Ovary (tissue), 9 donors: ENCODE measurements around the gene GJB4. TPM values are rescaled to one million over a fixed set of nuclear protein-coding genes. Genes with fewer than 3 reads are reported as not detected.
A peak's percentile ranks its signal among the peaks of the same experiment; 100 is the strongest.

Experiments used
- DNase-seq, 5 donors: peaks; one replicate each; pipeline ENCODE4 v3.0.0-alpha.2; 2019 to 2020
- H3K27ac ChIP-seq, 2 donors: fragments of 200-600 bp; one replicate each; pipeline versions ENCODE4 v1.5.1 to v1.8.0; 2019 to 2022
- H3K27me3 ChIP-seq: fragments of 200-600 bp; one replicate; pipeline ENCODE4 v1.8.0; 2022
- H3K36me3 ChIP-seq: fragments of 200-600 bp; sonication (generic); one replicate; pipeline ENCODE4 v1.5.1; 2019
- H3K4me1 ChIP-seq: one replicate; pipeline ENCODE4 v1.8.1; 2013; ENCODE audit warnings: mild to moderate bottlenecking, moderate library complexity; ENCODE audit not compliant: insufficient read depth
- H3K4me3 ChIP-seq: fragments of 200-600 bp; sonication (generic); one replicate; pipeline ENCODE4 v1.5.1; 2017
- H3K9me3 ChIP-seq, 2 donors: fragments of 200-600 bp in 1 of 2; sonication (generic) in 1 of 2; one replicate each; pipeline versions ENCODE4 v1.5.1 to v1.8.1; 2013 to 2019; ENCODE audit warnings: mild to moderate bottlenecking in 1 of 2, moderate library complexity in 1 of 2
- EP300 ChIP-seq: sonication (generic); formaldehyde crosslinking; IDR thresholded peaks from one replicate; pipeline ENCODE4 v1.6.1; 2017; ENCODE audit warnings: antibody characterized with exemption
- POLR2A ChIP-seq: fragments of 450-650 bp; IDR thresholded peaks from one replicate; pipeline ENCODE4 v1.6.1; 2017; ENCODE audit warnings: antibody characterized with exemption, mild to moderate bottlenecking, moderate library complexity
- WGBS, 3 donors: extraction: QIAGEN DNeasy Blood & Tissue Kit in 1 of 3; methylation state at CpG; one replicate each; pipeline versions ENCODE4 v1.1.5 to v1.1.7; 2013 to 2017; 5-methylcytosine and 5-hydroxymethylcytosine counted together
- intact Hi-C, 4 donors: fragments of 100-400 bp; cut with DNase I; formaldehyde crosslinking; loops; one replicate each; pipeline versions ENCODE4 v1.11.0 to v1.15.1; 2022 to 2023
- polyA plus RNA-seq, 2 donors: library from polyadenylated mRNA; stranded (reverse); fragments of 200-250 nt in 1 of 2; fragments of 350-450 nt in 1 of 2; fragmentation: Illumina TruSeq in 1 of 2; extraction: RNeasy Lipid Tissue Mini Kit (QIAGEN cat#74804) in 1 of 2; gene quantifications; one replicate each; pipeline ENCODE4 v1.2.3, GENCODE V29; 2013 to 2014
- total RNA-seq, 7 donors: library from RNA; depleted of rRNA in 2 of 7; stranded (reverse); fragments of >200 nt in 2 of 7; fragmentation: NEBNext Ultra II Directional in 3 of 7; extraction: Animal tissue kit (Norgen Biotek cat#: 25700) in 3 of 7; gene quantifications; one replicate each; pipeline versions ENCODE4 v1.1.0 to v1.2.4, GENCODE V29; 2016 to 2023
- TF ChIP-seq, protein P1 (sequence below), 3 donors: fragments of 450-650 bp in 2 of 3; fragments of 200-600 bp in 1 of 3; IDR thresholded peaks; one replicate each; pipeline versions ENCODE4 v1.5.1 to v1.8.0; 2016 to 2022; ENCODE audit warnings: antibody characterized with exemption in 3 of 3, mild to moderate bottlenecking in 1 of 3
- donor health status: DM: no; HTN: no; CAD: no; lungs with moderate emphysema.
- donor health status: DM: no; HTN: no; CAD: no.
- donor health status: Bipolar disorder and iron deficiency.
- donor health status: DM: yes; HTN: yes; CAD: no.
- donor health status: DM: no; HTN: no; CAD: no.
- donor health status: DM: yes; HTN: yes; CAD: no.

Gene GJB4
- total and polyA plus RNA-seq, 9 donors, result not detected

DNA sequence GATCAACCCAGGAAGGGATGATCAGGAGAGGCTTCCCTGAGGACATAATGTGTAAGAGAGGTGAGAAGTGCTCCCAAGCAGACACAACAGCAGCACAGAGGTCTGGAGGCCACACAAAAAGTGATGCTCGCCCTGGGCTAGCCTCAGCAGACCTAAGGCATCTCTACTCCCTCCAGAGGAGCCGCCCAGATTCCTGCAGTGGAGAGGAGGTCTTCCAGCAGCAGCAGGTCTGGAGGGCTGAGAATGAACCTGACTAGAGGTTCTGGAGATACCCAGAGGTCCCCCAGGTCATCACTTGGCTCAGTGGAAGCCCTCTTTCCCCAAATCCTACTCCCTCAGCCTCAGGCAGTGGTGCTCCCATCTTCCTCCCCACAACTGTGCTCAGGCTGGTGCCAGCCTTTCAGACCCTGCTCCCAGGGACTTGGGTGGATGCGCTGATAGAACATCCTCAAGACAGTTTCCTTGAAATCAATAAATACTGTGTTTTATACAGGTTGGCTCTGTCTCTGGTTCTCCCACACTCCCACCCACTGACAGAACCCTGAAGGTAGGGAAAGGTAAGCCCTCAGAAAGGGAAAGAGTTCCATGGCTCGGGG is 26.4 kb downstream of the GJB4 start:
- TF ChIP-seq, protein P1, sequence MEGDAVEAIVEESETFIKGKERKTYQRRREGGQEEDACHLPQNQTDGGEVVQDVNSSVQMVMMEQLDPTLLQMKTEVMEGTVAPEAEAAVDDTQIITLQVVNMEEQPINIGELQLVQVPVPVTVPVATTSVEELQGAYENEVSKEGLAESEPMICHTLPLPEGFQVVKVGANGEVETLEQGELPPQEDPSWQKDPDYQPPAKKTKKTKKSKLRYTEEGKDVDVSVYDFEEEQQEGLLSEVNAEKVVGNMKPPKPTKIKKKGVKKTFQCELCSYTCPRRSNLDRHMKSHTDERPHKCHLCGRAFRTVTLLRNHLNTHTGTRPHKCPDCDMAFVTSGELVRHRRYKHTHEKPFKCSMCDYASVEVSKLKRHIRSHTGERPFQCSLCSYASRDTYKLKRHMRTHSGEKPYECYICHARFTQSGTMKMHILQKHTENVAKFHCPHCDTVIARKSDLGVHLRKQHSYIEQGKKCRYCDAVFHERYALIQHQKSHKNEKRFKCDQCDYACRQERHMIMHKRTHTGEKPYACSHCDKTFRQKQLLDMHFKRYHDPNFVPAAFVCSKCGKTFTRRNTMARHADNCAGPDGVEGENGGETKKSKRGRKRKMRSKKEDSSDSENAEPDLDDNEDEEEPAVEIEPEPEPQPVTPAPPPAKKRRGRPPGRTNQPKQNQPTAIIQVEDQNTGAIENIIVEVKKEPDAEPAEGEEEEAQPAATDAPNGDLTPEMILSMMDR (IDR thresholded peaks at IDR 0.05), result no peak
- no peak for TF ChIP-seq EP300
- Histone ChIP-seq H3K27ac (no peak overlapping the region), H3K9me3 (no peaks in the 10 kb centered on the region), H3K4me3 (no peak overlapping the region), H3K36me3 (no peaks in the 10 kb centered on the region), H3K4me1 (peaks cover 3% of the 10 kb centered on the region), H3K27me3 (no peaks in the 10 kb centered on the region)
- intact Hi-C loops, result loop anchor here in 2 of 4 donors (5.0 kb wide), 2 partner anchors 66 to 81 kb away; no protein-coding TSS in a partner anchor
- WGBS, 3 donors, result 55 to 62% (median 55%) methylated on average over 4 of the region's 4 CpGs
- DNase-seq, result no peak

DNA sequence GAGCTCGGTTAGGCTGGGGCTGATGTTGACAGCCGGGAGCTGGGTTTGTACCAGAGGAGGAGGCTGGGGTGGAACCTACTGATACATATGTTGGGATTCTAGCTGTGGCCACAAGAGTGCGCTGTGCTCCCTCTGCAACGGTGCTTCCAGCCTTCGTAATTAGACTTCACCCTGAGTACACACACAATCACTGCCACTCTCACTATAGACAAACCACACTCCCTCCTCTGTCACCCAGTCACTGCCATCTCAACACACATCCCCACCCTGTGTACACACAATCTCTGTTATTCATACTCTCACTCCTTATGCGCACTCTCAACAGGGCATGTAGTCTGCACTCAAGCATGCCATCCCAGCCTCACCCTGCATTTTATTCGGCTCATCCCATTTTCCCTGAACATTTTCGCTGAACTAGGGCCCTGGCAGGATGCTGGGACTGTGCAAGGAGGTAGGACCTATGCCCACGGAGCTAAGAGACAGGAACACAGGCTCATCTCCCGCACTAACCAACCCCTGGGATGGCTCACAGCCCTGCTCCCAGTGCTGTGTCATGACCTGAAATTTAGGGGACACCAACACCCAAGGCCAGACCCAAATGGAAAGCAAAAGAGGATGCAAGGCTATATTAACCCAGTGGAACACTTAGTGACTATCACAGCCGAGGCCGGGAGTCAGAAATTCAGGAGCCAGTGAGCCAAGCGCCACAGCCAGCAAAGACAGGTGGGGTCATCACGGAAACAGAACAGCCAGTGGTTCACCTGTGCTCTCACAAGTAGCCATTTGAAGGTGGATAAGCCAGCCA is 27.2 kb downstream of the GJB4 start:
- Histone ChIP-seq H3K27me3 (no peaks in the 10 kb centered on the region), H3K4me3 (no peak overlapping the region), H3K36me3 (no peaks in the 10 kb centered on the region), H3K4me1 (no peaks in the 10 kb centered on the region), H3K9me3 (no peaks in the 10 kb centered on the region), H3K27ac (no peak overlapping the region)
- TF ChIP-seq, protein P1 (IDR thresholded peaks at IDR 0.05), result peak; percentile 21 to 51 (median 42)
- no peak for TF ChIP-seq POLR2A
- intact Hi-C loops, result loop anchor here in 2 of 4 donors (5.0 kb wide), 2 partner anchors 66 to 81 kb away; no protein-coding TSS in a partner anchor
- DNase-seq, result peak; percentile 43 to 73 (median 53)
- WGBS, 3 donors, result 48 to 50% (median 49%) methylated on average over 14 of the region's 14 CpGs

DNA sequence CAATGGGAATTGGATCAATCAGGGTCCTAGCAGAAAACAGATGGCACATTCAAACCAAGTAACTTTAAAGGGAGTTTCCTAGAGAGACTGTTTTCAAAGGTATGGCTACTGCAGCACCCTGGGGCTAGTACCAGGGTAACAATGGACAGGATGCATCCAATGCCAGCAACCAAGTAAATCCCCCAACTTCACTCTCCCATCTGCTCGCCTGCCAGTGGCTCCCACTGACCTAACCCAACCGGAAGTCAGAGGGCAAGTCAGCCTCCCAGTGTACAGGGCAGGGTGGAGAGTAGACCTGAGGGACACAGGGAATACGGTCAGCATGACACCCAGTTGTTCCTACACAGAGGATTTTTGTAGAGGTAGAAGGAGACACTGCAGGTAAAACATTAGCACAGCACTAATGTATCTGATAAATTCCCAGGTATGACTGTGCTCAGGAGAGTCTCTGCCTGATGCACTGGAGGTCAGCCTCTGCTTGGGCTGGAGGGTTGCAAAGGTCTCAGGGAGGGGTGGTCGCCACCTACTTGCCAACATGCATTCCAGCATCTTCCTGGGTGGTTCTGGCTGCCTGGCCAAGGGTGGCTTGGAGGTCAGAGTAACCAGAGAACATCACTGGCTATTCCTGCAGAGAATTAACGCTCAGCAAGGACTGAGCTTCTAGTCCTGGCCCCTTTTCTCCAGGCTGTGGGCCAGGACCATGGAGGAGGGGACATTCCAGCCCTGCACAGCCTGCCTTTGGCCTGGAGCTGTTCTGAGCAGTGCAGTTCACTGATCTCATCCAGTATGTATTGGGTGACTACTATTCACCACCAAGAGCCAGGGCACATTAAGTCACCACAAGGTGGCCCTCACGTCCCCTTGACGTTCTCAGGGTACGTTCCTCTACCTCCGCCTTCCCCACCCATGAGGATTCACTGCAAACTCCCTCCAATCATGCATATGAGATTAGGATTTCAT is 28.2 kb downstream of the GJB4 start:
- WGBS, 3 donors, result 42 to 52% (median 47%) methylated on average over 9 of the region's 9 CpGs
- H3K36me3 ChIP-seq, result no peaks in the 10 kb centered on the region
- TF ChIP-seq, protein P1 (IDR thresholded peaks at IDR 0.05), result no peak
- no peak for TF ChIP-seq POLR2A
- TF ChIP-seq EP300, result no peak
- H3K4me3 ChIP-seq, result no peak overlapping the region
- H3K4me1 ChIP-seq, result no peaks in the 10 kb centered on the region
- no peaks in the 10 kb centered on the region for H3K9me3 ChIP-seq
- no peaks in the 10 kb centered on the region for H3K27me3 ChIP-seq
- intact Hi-C loops, result loop anchor here in 2 of 4 donors (5.0 kb wide), 2 partner anchors 65 to 80 kb away; no protein-coding TSS in a partner anchor
- no peak for DNase-seq
- H3K27ac ChIP-seq, result no peak overlapping the region

DNA sequence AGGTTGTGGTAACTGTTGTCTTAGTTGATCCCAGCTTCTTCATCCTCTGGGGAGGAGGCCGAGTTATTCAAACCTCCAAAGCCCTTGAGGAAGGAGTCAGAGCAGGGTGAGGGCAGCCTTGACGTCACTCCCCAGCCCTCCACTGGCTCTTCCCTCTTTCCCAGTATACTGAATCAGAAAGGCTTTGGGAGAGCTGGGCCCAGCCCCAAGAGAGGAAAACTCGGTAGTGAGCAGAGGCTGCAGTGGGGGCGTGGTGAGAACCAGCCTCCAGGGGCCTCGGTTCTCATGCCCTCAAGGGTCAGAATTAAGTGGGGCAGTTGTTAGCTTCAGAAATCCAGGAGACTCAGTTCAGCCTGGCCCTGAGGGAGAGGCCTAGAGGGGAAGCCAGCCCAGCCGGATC is 31.4 kb downstream of the GJB4 start:
- no peaks in the 10 kb centered on the region for H3K27me3 ChIP-seq
- H3K36me3 ChIP-seq, result no peaks in the 10 kb centered on the region
- no peaks in the 10 kb centered on the region for H3K9me3 ChIP-seq
- 56 to 62% (median 57%) methylated on average over 6 of the region's 6 CpGs for WGBS, 3 donors
- DNase-seq, result no peak
- peaks cover 1% of the 10 kb centered on the region for H3K4me1 ChIP-seq
- intact Hi-C loops, result loop anchor here in 1 of 4 donors (5.0 kb wide), 1 partner anchor 61 kb away; no protein-coding TSS in a partner anchor
- H3K4me3 ChIP-seq, result no peak overlapping the region
- no peak overlapping the region for H3K27ac ChIP-seq
- TF ChIP-seq EP300, result no peak
- TF ChIP-seq, protein P1 (IDR thresholded peaks at IDR 0.05), result no peak
- TF ChIP-seq POLR2A, result no peak
